HG02938 (cell line): ENCODE data around the gene SVBP.
"Not testable (repeated sequence)": the region's sequence is repeated elsewhere in the genome, so short reads cannot be mapped to it uniquely, and the experiment has no call there.

Experiments
- ATAC-seq: cut with Tn5 transposase; IDR thresholded peaks from one replicate; pipeline ENCODE4 v1.9.1; 2021; ENCODE audit warnings: mild to moderate bottlenecking, moderate library complexity; ENCODE audit not compliant: unreplicated experiment

Gene SVBP

GRCh38 chr1:42841440-42842147, 24.4 kb upstream of the SVBP start:
- no peak for ATAC-seq

- ATAC-seq = no peak
These were observed 23.8 kb upstream of the SVBP start for GRCh38 chr1:42841010-42841409.

DNA sequence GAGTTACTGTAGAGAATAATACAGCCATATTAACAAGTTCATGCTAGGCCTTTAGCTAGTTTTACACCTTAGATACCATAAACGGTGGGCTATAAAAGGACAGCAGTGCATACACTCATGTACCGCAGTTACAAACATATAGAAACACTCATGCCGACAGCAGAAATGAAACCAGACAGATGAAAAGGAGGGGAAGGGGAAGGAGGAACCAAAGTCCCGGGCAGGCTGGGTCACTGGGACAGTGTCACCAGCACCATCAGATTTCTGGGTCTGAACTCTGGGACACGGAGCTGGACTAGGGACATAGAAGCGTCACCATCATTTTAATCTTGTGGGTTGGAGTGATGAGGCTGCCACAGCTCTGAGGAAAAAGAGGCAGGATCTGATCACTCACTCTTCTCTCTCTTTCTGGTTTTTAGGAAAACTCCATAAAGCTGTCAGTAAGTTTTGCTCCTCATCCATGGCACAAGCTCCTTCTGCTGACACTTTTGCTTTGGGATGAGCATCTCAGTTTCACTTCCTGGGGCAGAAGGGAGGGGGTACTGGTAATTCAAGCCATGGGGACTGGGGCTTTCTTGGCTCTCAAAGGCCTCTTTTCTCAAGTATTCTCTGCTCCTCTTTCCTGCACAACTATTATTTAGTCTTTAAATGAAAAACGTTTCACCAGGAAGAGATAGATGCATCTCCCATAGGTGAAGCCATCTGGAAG, 21.4 kb upstream of the SVBP start:
- no peak for ATAC-seq

- ATAC-seq = no peak
These were observed 20.5 kb upstream of the SVBP start for GRCh38 chr1:42837709-42838108.

- no peak for ATAC-seq
These were observed 18.2 kb upstream of the SVBP start for GRCh38 chr1:42835422-42835821.

- ATAC-seq = no peak
These were observed 17.6 kb upstream of the SVBP start for GRCh38 chr1:42834803-42835202.

DNA sequence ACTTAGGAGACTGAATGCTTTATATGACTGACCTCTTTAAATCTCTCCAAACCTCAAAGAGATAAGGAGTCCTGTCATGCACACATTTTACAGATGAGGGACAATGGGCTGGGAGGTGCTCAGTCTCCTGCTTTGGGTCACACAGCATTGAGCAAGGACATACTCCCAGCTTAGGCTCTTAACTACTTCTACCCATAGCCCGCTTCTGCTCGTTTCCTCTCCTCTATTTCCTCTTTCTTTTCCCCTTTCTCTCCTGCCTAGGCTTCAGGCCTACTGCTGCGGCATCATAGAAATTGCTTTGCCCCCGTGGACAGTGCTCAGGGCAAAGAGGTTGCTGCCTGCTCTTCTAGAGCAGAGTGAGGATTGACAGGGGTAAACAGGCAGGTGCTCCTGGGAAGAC, 16.8 kb upstream of the SVBP start:
- no peak for ATAC-seq

DNA sequence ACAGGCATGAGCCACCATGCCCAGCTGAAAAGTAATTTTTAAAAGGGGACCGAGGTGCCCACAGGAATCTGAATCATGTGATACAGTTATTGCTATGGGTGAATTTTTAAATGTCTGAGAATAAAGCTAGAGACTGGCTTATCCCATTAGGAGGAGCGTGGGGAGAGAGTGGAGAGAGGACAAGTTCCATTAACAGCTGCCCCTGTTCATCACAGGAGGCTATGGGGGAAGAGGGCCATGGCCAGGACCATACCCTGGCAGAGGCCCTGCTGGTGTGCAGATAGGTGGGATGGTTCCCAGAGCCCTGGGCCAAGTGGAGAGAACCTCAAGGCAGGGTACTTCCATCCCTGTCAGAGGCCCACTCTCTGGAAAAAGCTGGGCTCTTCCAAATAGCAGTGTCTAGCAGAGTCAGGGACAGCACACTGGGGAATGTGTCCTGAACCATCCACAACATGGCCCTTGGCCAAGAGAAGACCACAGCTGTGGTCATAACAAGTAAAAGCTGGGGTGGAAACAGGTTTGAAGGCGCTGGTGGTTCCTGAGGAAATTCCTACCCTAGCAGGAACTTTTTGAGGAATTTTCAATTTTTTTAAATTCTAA, 15.5 kb upstream of the SVBP start:
- no peak for ATAC-seq

DNA sequence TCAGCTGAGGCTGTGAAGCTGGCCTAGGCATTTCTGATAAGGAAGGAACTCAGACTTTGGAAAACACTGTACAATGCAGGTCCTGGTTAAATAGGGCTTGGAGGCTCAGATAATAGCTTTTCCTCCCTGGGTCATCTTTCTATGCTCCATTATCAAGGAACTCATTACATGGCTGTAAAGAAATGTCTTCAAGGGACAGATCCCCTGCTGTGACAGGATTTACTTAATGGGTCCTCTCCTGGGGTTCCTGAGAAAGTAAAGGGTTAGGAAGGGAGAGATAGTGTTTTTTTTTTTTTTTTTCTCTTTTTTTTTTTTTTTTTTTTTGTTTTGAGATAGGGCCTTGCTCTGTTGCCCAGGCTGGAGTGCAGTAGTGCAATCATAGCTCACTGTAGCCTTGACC, 14.1 kb upstream of the SVBP start:
- ATAC-seq = no peak

DNA sequence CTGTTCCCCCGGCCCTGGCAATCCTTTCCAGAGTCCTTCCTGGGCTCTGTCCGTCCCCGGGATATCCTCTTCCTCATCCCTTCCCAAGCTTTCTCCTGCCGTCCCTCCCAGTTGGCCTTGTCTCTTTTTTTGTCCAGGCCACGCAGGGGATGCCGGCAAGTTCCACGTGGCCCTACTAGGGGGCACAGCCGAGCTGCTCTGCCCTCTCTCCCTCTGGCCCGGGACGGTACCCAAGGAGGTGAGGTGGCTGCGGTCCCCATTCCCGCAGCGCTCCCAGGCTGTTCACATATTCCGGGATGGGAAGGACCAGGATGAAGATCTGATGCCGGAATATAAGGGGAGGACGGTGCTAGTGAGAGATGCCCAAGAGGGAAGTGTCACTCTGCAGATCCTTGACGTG, 13.4 kb upstream of the SVBP start:
- ATAC-seq = no peak

GRCh38 chr1:42825036-42825851, 8.0 kb upstream of the SVBP start:
- ATAC-seq = no peak

GRCh38 chr1:42824481-42825035, 7.4 kb upstream of the SVBP start:
- no peak for ATAC-seq

DNA sequence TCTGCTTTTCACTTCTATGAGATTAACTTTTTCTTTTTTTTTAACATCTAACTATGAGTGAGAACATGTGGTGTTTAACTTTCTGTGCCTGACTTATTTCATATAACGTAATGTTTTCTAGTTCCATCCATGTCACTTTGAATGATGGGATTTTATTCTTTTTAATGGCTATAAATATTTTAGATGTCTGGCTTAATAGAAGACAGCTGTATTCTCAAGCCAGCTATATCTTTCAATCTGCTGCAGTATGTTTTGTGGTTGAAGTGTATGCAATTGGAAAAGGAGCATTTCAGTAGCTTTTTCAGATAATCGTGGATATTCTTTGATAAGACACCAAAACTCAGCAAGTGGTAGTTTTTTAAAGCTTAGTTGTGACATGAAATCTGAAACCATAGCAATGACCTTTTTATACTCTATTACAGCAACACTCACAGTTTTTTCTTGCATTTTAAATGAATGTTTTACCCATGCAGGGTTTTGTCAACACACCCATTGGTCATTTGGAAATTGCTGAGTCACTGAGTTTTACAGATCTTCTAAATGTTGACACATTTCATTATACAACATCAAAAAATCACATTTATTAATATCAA, 5.7 kb upstream of the SVBP start:
- no peak for ATAC-seq

GRCh38 chr1:42821690-42822089, 4.5 kb upstream of the SVBP start:
- ATAC-seq = no peak

DNA sequence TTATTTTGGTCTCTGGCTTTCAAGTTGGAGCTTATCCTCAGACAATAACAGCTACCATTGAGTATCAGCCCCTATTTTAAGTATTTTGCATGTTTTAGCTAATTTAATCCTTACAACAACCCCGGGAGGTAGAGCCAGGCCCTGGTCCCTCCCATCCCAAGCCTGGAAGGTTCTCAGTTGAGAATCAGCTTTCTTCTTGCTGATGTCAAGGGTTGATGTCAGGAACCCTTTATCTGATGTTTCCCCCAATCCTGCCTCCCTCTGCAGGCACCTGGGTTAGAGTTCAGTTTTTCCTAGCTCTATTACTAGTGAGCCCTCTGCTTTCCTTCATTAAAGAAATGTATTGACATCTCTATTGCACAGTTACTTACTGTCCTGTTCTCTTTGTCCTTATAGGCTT, 3.6 kb upstream of the SVBP start:
- ATAC-seq = no peak

DNA sequence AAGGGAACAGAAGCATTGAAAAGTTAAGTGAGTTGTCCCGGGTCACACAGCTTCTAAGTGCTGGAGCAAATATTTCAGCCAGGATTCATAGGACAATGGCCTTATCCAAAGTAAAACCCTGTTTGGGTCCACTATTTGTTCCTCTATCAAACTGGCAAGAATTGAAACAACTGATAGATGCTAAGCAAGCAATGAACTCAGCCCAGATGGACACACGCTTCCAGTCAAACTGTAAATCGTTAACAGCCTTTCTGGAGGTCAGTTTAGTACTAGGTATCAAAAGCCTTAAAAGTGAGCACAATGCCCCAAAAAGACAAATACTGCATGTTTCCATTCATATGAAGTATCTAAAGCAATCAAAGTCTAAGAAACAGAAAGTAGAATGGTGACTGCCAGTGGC, 779 bp upstream of the SVBP start:
- no peak for ATAC-seq

- no peak for ATAC-seq
These were observed 207 bp upstream of the SVBP start for GRCh38 chr1:42817440-42817767.

DNA sequence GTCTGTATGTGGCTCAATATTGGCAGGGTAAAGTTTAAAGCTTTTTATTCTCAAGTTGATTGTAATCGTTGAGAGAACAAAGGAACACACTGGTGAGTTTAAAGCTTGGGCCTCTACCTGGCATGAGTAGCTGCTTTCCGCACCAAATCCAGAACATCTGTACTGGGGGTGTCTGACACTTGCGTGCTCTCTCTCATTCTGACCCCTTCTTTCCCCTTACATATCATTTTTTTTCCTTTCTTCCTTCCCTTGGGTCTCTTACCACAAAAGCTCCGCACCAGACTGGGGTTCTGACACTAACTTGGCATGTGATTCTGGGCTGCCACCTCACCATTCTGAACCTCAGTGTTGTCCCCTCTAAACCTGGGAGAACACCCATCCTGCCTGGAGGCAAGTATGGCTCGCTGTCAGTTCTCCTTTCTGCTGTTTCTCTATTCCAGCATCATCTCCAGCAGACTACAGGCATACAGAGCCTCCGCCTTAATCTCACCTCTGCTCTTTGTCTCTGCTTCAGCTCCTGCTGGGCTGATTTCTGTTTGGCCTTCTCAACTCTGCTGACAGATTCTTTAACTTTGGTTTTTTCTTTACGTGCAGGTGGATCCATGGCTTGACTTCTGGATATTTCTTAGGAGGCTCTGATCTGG, 1.1 kb downstream of the SVBP start:
- ATAC-seq = no peak

DNA sequence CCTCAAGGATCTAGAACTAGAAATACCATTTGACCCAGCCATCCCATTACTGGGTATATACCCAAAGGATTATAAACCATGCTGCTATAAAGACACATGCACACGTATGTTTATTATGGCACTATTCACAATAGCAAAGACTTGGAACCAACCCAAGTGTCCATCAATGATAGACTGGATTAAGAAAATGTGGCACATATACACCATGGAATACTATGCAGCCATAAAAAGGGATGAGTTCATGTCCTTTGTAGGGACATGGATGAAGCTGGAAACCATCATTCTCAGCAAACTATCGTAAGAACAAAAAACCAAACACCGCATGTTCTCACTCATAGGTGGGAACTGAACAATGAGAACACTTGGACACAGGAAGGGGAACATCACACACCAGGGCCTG, 2.4 kb downstream of the SVBP start:
- ATAC-seq = not testable (repeated sequence)

DNA sequence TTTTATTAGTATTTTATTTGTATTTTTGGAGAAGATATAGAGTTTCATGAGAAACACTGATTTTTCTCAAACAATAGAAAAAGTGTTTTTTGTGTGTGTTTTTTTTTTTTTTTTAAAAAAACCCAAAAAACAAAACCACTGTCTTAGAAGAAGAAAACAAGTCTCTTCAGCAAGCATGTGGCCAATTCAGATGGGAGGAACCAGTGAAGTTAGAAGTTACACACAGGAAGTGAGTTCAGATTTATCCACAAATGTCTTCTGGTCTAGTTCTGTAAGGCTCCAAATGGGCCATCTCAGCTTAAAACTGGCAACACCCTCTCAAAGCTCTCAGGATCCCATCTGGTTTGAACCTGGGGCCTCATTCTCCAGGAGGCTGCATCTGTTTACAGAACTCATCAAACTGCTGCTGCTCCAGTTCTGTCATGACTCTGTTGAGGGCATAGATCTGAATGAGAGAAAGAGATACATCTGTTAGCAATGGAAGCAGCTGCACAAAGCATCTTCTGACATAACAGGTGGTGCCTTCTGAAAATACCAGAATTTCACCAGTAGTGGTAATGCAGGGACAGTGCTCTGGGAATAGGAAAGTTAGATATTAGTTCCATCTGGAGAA, 10.0 kb downstream of the SVBP start:
- no peak for ATAC-seq
